Endothelial cell (in vitro differentiated cells): ENCODE measurements around the gene DHRS7B. TPM values are rescaled to one million over a fixed set of nuclear protein-coding genes. Genes with fewer than 3 reads are reported as not detected.

Experiments used
- DNase-seq: peaks from one replicate; pipeline ENCODE4 v3.0.0; 2021; ENCODE audit warnings: low spot score
- H3K27ac Mint-ChIP-seq: one replicate; pipeline ENCODE4 v1.8.0; 2021; ENCODE audit warnings: mixed read lengths, inconsistent platforms; ENCODE audit not compliant: unreplicated experiment
- H3K27me3 Mint-ChIP-seq: one replicate; pipeline ENCODE4 v1.8.0; 2021; ENCODE audit warnings: mild to moderate bottlenecking, moderate library complexity, mixed read lengths, inconsistent platforms; ENCODE audit not compliant: unreplicated experiment
- H3K36me3 Mint-ChIP-seq: one replicate; pipeline ENCODE4 v1.8.0; 2021; ENCODE audit warnings: mild to moderate bottlenecking, low read depth, mixed read lengths, inconsistent platforms; ENCODE audit not compliant: unreplicated experiment
- H3K4me1 Mint-ChIP-seq: one replicate; pipeline ENCODE4 v1.8.0; 2021; ENCODE audit warnings: mild to moderate bottlenecking, mixed read lengths, inconsistent platforms; ENCODE audit not compliant: unreplicated experiment
- H3K4me3 Mint-ChIP-seq: one replicate; pipeline ENCODE4 v1.8.0; 2021; ENCODE audit warnings: mild to moderate bottlenecking, mixed read lengths, inconsistent platforms; ENCODE audit not compliant: unreplicated experiment
- H3K9me3 Mint-ChIP-seq: one replicate; pipeline ENCODE4 v1.8.0; 2021; ENCODE audit warnings: mixed read lengths, inconsistent platforms; ENCODE audit not compliant: unreplicated experiment
- CTCF ChIP-seq: fragments of 200-600 bp; sonication (generic); IDR thresholded peaks from one replicate; pipeline ENCODE4 v1.5.0; 2021; ENCODE audit warnings: antibody characterized with exemption; ENCODE audit not compliant: unreplicated experiment
- total RNA-seq: library from RNA; stranded (reverse); fragmentation: NEBNext Ultra II Directional; extraction: Animal tissue kit (Norgen Biotek cat#: 25700); gene quantifications from one replicate; pipeline ENCODE4 v1.2.1, GENCODE V29; 2021; ENCODE audit not compliant: unreplicated experiment

DHRS7B gene
- total RNA-seq, 1 donor from 2014 or later: 31.0 TPM

- Mint-ChIP-seq H3K27me3 (peaks cover 10% of the 10 kb centered on the region), H3K9me3 (no peaks in the 10 kb centered on the region), H3K4me1 (no peaks in the 10 kb centered on the region), H3K36me3 (peaks cover 3% of the 10 kb centered on the region), H3K27ac (no peak overlapping the region), H3K4me3 (no peak overlapping the region)
- TF ChIP-seq CTCF: peak; percentile 61
- DNase-seq: peak; percentile 21
These were observed 113.1 kb downstream of the DHRS7B start for GRCh38 chr17:21239680-21240368.

DNA sequence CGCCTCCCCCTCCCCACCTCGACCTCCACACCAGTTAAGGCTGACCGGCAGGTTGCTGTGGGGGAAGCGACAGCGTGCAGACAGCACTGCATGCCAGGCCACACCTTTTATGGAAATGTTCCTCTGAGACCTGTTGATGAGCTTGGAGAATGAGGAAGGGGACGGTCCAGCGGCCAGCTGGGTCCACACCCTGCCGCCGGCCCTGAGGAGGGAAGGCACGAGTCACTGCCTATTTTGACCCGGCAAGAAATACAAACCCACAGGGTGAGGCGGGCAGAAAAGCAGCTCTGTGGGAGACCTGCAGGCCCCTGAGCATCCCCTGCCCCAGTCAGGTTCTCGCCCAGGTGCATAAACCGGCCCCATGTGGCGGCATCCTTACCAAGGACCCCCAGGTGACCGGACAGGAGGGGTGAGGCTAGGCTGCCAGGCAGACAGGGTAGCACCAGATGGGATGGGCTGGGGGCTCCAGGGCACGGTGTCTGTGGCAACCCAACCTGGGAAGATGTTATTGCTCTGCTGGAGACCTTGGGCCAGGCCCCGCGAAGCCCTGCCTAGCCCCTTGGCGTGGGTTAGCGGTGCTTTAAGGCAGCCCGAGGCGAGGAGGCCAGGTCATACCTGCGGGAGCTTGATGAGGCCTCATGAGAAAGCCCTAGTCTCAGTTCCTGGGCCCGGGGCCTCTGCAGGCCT, 113.7 kb downstream of the DHRS7B start:
- TF ChIP-seq CTCF: no peak
- Mint-ChIP-seq H3K27ac (no peak overlapping the region), H3K4me3 (no peak overlapping the region), H3K4me1 (no peaks in the 10 kb centered on the region), H3K9me3 (no peaks in the 10 kb centered on the region), H3K36me3 (peaks cover 3% of the 10 kb centered on the region), H3K27me3 (peaks cover 12% of the 10 kb centered on the region)
- no peak for DNase-seq

Other genes with a start within 250 kb of the DHRS7B start
- 294 TPM for gene USP22, start 84.0 kb upstream of the DHRS7B start, total RNA-seq
- gene TMEM11, start 87.2 kb downstream of the DHRS7B start, total RNA-seq: 36.9 TPM
- 30.3 TPM for gene NATD1, start 126.4 kb downstream of the DHRS7B start, total RNA-seq
- 65.8 TPM for gene MAP2K3, start 157.7 kb downstream of the DHRS7B start, total RNA-seq
- 0.56 TPM for gene KCNJ12, start 249.4 kb downstream of the DHRS7B start, total RNA-seq